Caco-2 (cell line): ENCODE data around the gene TMEM174. TPM values are rescaled to one million over a fixed set of nuclear protein-coding genes. Genes with fewer than 3 reads are reported as not detected.

Source experiments
- BruUV-seq: library from RNA; stranded (reverse); fragments of 400-500 nt; replicated peaks from 2 replicates; lab custom pipeline; 2021; lab: Mats Ljungman, UMichigan
- CTCF ChIA-PET: fragments of 300-600 bp; sonication (Branson Sonifier 250); formaldehyde crosslinking; loops from one replicate; lab custom pipeline; 2022; ENCODE audit warnings: antibody characterized with exemption; lab: Charles Lee
- POLR2A ChIA-PET: fragments of 300-600 bp; sonication (Branson Sonifier 250); formaldehyde crosslinking; loops from one replicate; lab custom pipeline; 2022; ENCODE audit warnings: antibody characterized with exemption; lab: Charles Lee
- DNase-seq, 2 experiments: peaks; one replicate each; pipeline versions ENCODE4 v3.0.0 to v3.0.0-alpha.2; 2020 to 2022
- H3K27me3 ChIP-seq: replicated peaks from 2 replicates; pipeline ENCODE4 v1.6.0; 2011; ENCODE audit warnings: low read length; ENCODE audit not compliant: control insufficient read depth, insufficient read depth
- H3K36me3 ChIP-seq: 2 replicates; pipeline ENCODE4 v1.5.1; 2011; ENCODE audit warnings: low read length; ENCODE audit not compliant: control insufficient read depth, insufficient read depth
- H3K4me1 ChIP-seq: fragments of 250-450 bp; sonication (Bioruptor Pico); 2 replicates; pipeline ENCODE4 v1.5.1; 2020; ENCODE audit warnings: mild to moderate bottlenecking
- H3K4me3 ChIP-seq: 2 replicates; pipeline ENCODE4 v1.5.1; 2011; ENCODE audit warnings: low read depth, mild to moderate bottlenecking, control low read depth, low read length
- H3K9me3 ChIP-seq: fragments of 250-450 bp; sonication (Bioruptor Pico); 2 replicates; pipeline ENCODE4 v1.5.1; 2020; ENCODE audit warnings: mild to moderate bottlenecking, moderate library complexity
- H3K27ac Mint-ChIP-seq: one replicate; pipeline ENCODE4 v1.8.0; 2022; ENCODE audit warnings: mixed read lengths; ENCODE audit not compliant: unreplicated experiment
- H3K27me3 Mint-ChIP-seq: one replicate; pipeline ENCODE4 v1.8.0; 2022; ENCODE audit warnings: mixed read lengths; ENCODE audit not compliant: insufficient read depth, unreplicated experiment
- H3K36me3 Mint-ChIP-seq: one replicate; pipeline ENCODE4 v1.8.0; 2022; ENCODE audit warnings: mild to moderate bottlenecking, mixed read lengths; ENCODE audit not compliant: insufficient read depth, unreplicated experiment
- H3K4me1 Mint-ChIP-seq: one replicate; pipeline ENCODE4 v1.8.0; 2022; ENCODE audit warnings: low read depth, mixed read lengths; ENCODE audit not compliant: unreplicated experiment
- H3K4me3 Mint-ChIP-seq: one replicate; pipeline ENCODE4 v1.8.0; 2022; ENCODE audit warnings: mild to moderate bottlenecking, moderate library complexity, mixed read lengths; ENCODE audit not compliant: unreplicated experiment
- H3K9me3 Mint-ChIP-seq: one replicate; pipeline ENCODE4 v1.8.0; 2022; ENCODE audit warnings: mixed read lengths; ENCODE audit not compliant: unreplicated experiment
- intact Hi-C: fragments of 100-400 bp; cut with micrococcal nuclease; formaldehyde crosslinking; loops from one replicate; pipeline ENCODE4 v1.10.0; 2022; ENCODE audit not compliant: unreplicated experiment
- total RNA-seq: library from RNA; stranded (reverse); gene quantifications from 2 replicates; pipeline ENCODE4 v1.2.3, GENCODE V29; 2022
- TF ChIP-seq, protein P1 (sequence below), 2 experiments: fragments of 200-600 bp in 1 of 2; IDR thresholded peaks; 1 replicate in 1 of 2; 2 replicates in 1 of 2; pipeline versions ENCODE4 v1.5.1 to v1.8.0; 2011 to 2022; ENCODE audit warnings: antibody characterized with exemption in 1 of 2, control low read depth in 1 of 2, inconsistent platforms in 1 of 2, low read depth in 1 of 2, low read length in 1 of 2, mild to moderate bottlenecking in 1 of 2, moderate library complexity in 1 of 2; ENCODE audit not compliant: insufficient read depth in 1 of 2, severe bottlenecking in 1 of 2, unreplicated experiment in 1 of 2

Gene TMEM174
- total RNA-seq, 1 experiment from 2014 or later = not detected

DNA sequence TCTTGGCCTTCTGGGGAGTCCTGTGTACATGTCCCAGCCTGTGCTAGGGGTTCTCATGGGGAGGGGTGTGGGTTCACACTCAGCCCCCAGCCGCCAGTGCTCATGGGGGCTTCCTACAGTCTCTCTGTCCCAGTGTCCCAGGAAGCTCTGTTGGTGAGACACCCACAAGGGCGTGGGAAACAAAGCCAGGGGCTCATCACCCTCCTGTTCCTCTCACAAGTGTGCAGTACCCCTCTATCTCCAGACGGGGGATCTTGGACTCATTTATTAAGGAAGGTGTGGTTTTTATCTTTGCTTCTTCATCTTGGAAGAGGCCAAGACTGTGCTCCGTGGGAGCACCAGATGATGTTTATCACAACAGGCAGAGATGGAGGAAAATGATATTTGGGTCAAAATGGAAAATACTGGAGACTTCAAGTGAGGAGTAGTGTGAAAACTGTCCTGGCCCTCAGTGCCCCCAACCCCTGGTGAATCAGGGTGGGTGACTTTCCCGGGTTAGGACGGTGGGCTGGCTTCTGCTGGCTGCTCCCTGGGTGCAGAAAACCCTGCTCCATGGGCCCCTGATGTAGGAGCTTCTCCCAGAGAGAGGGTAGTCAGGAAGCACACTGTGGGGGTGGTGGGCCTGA is 37.5 kb upstream of the TMEM174 start:
- ChIA-PET CTCF (no interaction called here), POLR2A (no interaction called here)
- TF ChIP-seq, protein P1, sequence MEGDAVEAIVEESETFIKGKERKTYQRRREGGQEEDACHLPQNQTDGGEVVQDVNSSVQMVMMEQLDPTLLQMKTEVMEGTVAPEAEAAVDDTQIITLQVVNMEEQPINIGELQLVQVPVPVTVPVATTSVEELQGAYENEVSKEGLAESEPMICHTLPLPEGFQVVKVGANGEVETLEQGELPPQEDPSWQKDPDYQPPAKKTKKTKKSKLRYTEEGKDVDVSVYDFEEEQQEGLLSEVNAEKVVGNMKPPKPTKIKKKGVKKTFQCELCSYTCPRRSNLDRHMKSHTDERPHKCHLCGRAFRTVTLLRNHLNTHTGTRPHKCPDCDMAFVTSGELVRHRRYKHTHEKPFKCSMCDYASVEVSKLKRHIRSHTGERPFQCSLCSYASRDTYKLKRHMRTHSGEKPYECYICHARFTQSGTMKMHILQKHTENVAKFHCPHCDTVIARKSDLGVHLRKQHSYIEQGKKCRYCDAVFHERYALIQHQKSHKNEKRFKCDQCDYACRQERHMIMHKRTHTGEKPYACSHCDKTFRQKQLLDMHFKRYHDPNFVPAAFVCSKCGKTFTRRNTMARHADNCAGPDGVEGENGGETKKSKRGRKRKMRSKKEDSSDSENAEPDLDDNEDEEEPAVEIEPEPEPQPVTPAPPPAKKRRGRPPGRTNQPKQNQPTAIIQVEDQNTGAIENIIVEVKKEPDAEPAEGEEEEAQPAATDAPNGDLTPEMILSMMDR (IDR thresholded peaks at IDR 0.05; ENCODE audit: insufficient read depth in 1 of 2, low read depth in 1 of 2, low read length in 1 of 2, severe bottlenecking in 1 of 2, unreplicated experiment in 1 of 2) = peak; percentile 32 to 54
- BruUV-seq = no TSS peak
- intact Hi-C loops = loop anchor here (5.0 kb wide), 2 partner anchors 38 to 67 kb away; no protein-coding TSS in a partner anchor
- H3K9me3 Mint-ChIP-seq = no peaks in the 10 kb centered on the region
- peaks cover 3% of the 10 kb centered on the region for H3K27me3 Mint-ChIP-seq
- Histone ChIP-seq H3K9me3 (no peaks in the 10 kb centered on the region), H3K4me3 (no peak overlapping the region), H3K36me3 (no peaks in the 10 kb centered on the region), H3K4me1 (peaks cover 18% of the 10 kb centered on the region), H3K27me3 (no peaks in the 10 kb centered on the region)
- H3K4me3 Mint-ChIP-seq = no peak overlapping the region
- H3K27ac Mint-ChIP-seq = no peak overlapping the region
- H3K36me3 Mint-ChIP-seq = no peaks in the 10 kb centered on the region
- DNase-seq = no peak
- peaks cover 13% of the 10 kb centered on the region for H3K4me1 Mint-ChIP-seq

DNA sequence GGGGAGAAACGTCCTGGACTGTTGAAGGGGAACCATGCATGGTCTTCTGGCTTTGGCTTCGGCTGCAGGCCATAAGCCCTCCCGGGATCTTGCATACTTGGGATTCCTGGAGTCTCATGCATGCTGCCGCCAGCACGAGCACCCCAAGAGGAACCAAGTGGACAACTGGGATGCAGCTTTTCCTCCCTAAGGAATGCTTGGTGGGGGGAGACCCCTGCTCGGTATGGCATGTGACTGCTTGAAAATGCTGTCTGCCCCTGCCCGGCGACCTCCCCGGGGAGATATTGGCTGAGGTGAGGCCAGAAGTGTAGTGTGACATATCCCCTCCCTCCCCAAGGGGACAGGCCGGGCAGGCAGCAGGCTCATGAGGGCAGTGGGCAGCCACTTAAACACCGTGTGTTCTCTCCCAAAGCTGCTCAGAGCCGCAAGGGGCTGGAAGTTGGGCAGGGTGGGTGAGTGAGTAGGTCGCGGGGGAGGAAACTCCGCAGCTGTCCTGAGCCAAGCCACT is 36.9 kb upstream of the TMEM174 start:
- TF ChIP-seq, protein P1 (IDR thresholded peaks at IDR 0.05; ENCODE audit: insufficient read depth in 1 of 2, low read depth in 1 of 2, low read length in 1 of 2, severe bottlenecking in 1 of 2, unreplicated experiment in 1 of 2) = no peak
- intact Hi-C loops = loop anchor here (5.0 kb wide), 2 partner anchors 39 to 66 kb away; no protein-coding TSS in a partner anchor
- H3K27me3 Mint-ChIP-seq = peaks cover 3% of the 10 kb centered on the region
- BruUV-seq = no TSS peak
- POLR2A ChIA-PET = no interaction called here
- H3K4me1 ChIP-seq = peaks cover 12% of the 10 kb centered on the region
- H3K27ac Mint-ChIP-seq = no peak overlapping the region
- H3K4me1 Mint-ChIP-seq = peaks cover 13% of the 10 kb centered on the region
- CTCF ChIA-PET = interaction anchor here (1.0 kb wide), 1 partner anchor 80 kb away, joined by 3 read pairs; no protein-coding TSS in a partner anchor
- no peaks in the 10 kb centered on the region for H3K36me3 Mint-ChIP-seq
- no peaks in the 10 kb centered on the region for H3K9me3 Mint-ChIP-seq
- H3K9me3 ChIP-seq = no peaks in the 10 kb centered on the region
- H3K4me3 ChIP-seq = no peak overlapping the region
- no peak for DNase-seq
- no peak overlapping the region for H3K4me3 Mint-ChIP-seq
- H3K36me3 ChIP-seq = no peaks in the 10 kb centered on the region
- no peaks in the 10 kb centered on the region for H3K27me3 ChIP-seq

DNA sequence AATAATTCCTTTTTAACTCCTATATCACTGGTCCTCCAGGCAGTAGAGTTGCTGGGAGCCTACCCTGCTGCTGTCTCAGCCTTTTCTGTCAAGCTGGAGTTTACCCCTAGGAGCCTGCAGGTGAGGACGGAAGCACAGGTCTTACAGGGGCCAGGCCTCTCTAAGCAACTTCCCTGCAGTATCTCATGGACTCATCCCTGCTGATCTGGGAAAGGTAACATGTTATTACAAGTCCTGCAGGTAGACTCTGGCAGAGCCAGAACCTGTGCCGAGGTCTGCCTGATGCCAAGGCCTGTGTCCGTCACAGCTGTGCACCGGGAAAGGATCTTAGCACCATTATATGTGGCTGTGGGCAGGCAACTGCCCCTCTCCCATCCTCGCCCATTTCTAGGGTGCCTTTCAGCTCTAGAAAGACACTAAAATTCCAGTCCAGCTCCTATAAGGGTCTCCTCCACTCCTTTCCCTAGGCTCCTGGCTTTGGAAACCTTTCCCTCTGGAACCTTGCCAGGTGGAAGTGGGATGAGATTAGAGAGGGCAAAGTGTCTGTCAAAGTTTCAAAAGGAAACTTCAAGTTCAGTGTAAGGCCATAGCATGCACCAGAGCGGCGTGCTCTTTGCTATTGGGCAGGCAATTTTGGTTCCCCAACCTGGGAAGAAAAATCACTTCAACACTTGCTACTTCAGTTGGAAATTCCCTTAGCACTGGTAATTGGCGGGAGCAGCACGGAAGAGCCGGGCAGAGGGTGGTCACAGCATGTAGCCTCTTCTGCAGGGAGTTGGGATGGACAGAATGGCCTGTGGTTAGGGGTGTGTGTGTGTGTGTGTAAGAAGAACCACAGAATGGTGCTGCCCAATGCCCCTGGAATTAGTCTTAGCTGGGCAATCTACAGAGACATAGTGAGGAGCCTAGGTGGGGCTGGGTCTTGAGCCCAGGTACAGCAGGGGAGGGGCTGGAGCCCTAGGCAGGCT is 35.1 kb upstream of the TMEM174 start:
- no peak for DNase-seq
- H3K36me3 ChIP-seq = no peaks in the 10 kb centered on the region
- no peak overlapping the region for H3K4me3 ChIP-seq
- BruUV-seq = no TSS peak
- H3K9me3 ChIP-seq = no peaks in the 10 kb centered on the region
- ChIA-PET CTCF (no interaction called here), POLR2A (no interaction called here)
- TF ChIP-seq, protein P1 (IDR thresholded peaks at IDR 0.05; ENCODE audit: insufficient read depth in 1 of 2, low read depth in 1 of 2, low read length in 1 of 2, severe bottlenecking in 1 of 2, unreplicated experiment in 1 of 2) = no peak
- intact Hi-C loops = loop anchor here (5.0 kb wide), 2 partner anchors 41 to 64 kb away; no protein-coding TSS in a partner anchor
- H3K27ac Mint-ChIP-seq = no peak overlapping the region
- H3K4me1 ChIP-seq = 0 out of 2 replicates have a peak, but pooled peaks cover 11% of the 10 kb centered on the region
- H3K4me1 Mint-ChIP-seq = peaks cover 7% of the 10 kb centered on the region
- no peak overlapping the region for H3K4me3 Mint-ChIP-seq
- peaks cover 3% of the 10 kb centered on the region for H3K27me3 Mint-ChIP-seq
- no peaks in the 10 kb centered on the region for H3K27me3 ChIP-seq
- no peaks in the 10 kb centered on the region for H3K36me3 Mint-ChIP-seq
- H3K9me3 Mint-ChIP-seq = no peaks in the 10 kb centered on the region
